Ureter (tissue), 1 donor: Measurements from ENCODE around the gene CYSRT1. TPM values are rescaled to one million over a fixed set of nuclear protein-coding genes. Genes with fewer than 3 reads are reported as not detected.
"Not testable (repeated sequence)": the region's sequence is repeated elsewhere in the genome, so short reads cannot be mapped to it uniquely, and the experiment has no call there.

Experiments
- DNase-seq: peaks from one replicate; pipeline ENCODE4 v3.0.0-alpha.2; 2020; ENCODE audit warnings: low spot score
- total RNA-seq: library from RNA; stranded (reverse); gene quantifications from one replicate; pipeline ENCODE4 v1.2.4, GENCODE V29; 2023
- donor health status: DM: yes; HTN: yes; CAD: no.

CYSRT1 gene
- total RNA-seq, 1 donor from 2014 or later = 1.9 TPM

GRCh38 chr9:137251490-137252268 lies 26.7 kb downstream of the CYSRT1 start:
- DNase-seq = no peak

GRCh38 chr9:137252555-137253506 lies 27.9 kb downstream of the CYSRT1 start:
- no peak for DNase-seq

- DNase-seq = no peak
Observed at GRCh38 chr9:137253717-137254623, 29.0 kb downstream of the CYSRT1 start.

GRCh38 chr9:137254624-137255447 lies 29.9 kb downstream of the CYSRT1 start, which contains the start of gene NELFB:
Gene NELFB, plus strand, starts transcription at chr9:137255327.
- DNase-seq = peak; percentile 94

GRCh38 chr9:137255448-137256114 lies 30.6 kb downstream of the CYSRT1 start:
- no peak for DNase-seq

GRCh38 chr9:137256362-137256761 lies 31.4 kb downstream of the CYSRT1 start:
- no peak for DNase-seq

- no peak for DNase-seq
Observed at GRCh38 chr9:137256856-137257255, 31.9 kb downstream of the CYSRT1 start.

- not testable (repeated sequence) for DNase-seq
Observed at GRCh38 chr9:137262173-137262908, 37.4 kb downstream of the CYSRT1 start.

- DNase-seq = no peak
Observed at GRCh38 chr9:137262909-137263285, 37.9 kb downstream of the CYSRT1 start.

GRCh38 chr9:137263506-137263905 lies 38.5 kb downstream of the CYSRT1 start:
- no peak for DNase-seq

- DNase-seq = no peak
Observed at GRCh38 chr9:137264067-137264466, 39.1 kb downstream of the CYSRT1 start.

- DNase-seq = no peak
Observed at GRCh38 chr9:137265496-137266161, 40.7 kb downstream of the CYSRT1 start.

GRCh38 chr9:137266162-137266527 lies 41.2 kb downstream of the CYSRT1 start:
- DNase-seq = no peak

- DNase-seq = no peak
Observed at GRCh38 chr9:137266585-137267453, 41.8 kb downstream of the CYSRT1 start.

GRCh38 chr9:137267933-137268355 lies 43.0 kb downstream of the CYSRT1 start:
- DNase-seq = no peak

- DNase-seq = no peak
Observed at GRCh38 chr9:137268538-137269201, 43.7 kb downstream of the CYSRT1 start.

- peak; percentile 79 for DNase-seq
Observed at GRCh38 chr9:137269231-137269772, 44.3 kb downstream of the CYSRT1 start.
